Measurements from ENCODE around the gene ANKRD26.
A peak's percentile ranks its signal among the peaks of the same experiment; 100 is the strongest.

Gene ANKRD26

DNA sequence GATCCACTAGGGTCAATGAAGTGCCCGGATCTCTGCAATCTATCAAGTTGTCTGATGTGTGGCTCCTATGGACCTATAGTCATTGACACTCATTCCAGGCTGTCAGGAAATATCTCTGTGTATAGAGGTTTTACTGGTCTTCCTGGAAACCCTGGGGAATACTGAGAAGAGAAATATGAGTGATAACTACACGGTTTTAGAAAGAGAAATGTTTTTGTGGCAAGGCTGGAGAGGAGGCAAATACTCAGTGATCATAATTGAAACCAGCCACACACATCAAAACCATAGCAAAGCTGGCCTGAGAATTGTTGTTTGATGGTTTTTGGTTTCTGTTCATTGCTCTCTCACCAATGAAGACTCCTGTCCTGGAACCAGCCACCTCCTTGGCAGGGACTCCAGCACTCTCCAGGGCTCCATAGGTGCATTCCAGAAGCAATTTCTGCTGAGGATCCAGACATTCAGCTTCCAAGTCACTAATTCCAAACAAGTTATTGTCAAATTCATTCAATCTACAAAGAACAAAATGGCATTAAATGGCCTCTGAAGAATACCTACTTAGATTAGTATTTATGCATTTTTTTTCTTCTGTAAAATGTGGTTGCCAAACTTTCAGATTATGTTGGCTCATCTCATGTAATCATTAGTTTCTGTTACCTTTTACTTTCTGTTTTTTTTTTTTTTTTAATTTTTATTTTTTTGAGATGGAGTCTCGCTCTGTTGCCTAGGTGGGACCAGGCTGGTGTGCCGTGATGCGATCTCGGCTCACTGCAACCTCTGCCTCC lies 131.0 kb downstream of the ANKRD26 start:
- TF ChIP-seq, protein P1, sequence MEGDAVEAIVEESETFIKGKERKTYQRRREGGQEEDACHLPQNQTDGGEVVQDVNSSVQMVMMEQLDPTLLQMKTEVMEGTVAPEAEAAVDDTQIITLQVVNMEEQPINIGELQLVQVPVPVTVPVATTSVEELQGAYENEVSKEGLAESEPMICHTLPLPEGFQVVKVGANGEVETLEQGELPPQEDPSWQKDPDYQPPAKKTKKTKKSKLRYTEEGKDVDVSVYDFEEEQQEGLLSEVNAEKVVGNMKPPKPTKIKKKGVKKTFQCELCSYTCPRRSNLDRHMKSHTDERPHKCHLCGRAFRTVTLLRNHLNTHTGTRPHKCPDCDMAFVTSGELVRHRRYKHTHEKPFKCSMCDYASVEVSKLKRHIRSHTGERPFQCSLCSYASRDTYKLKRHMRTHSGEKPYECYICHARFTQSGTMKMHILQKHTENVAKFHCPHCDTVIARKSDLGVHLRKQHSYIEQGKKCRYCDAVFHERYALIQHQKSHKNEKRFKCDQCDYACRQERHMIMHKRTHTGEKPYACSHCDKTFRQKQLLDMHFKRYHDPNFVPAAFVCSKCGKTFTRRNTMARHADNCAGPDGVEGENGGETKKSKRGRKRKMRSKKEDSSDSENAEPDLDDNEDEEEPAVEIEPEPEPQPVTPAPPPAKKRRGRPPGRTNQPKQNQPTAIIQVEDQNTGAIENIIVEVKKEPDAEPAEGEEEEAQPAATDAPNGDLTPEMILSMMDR (IDR thresholded peaks at IDR 0.05; ENCODE audit: insufficient read depth, low read depth, low read length, missing control alignments) = no peak
- peak; percentile 83 for DNase-seq (ENCODE audit: low read depth)
- H3K4me3 ChIP-seq (ENCODE audit: low read depth, low read length) = no peak overlapping the region

DNA sequence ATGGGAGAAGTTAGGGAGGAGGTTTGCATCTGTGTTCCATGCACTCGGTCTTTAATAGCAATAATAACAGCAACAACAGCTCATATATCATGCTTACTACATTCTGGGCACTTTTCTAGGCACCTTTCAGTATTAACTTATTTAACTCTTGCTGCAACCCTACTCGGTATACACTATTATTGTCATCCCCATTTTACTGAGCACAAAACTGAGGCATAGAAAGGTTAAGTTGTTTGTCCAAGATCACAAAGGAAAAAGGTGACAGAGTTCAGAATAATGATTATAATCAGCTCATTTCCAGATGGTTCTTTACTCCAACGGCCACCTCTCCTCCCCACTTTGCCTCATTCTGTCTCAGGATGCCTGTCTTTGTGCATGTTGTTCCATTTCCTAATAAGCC lies 137.5 kb downstream of the ANKRD26 start:
- H3K4me3 ChIP-seq (ENCODE audit: low read depth, low read length) = no peak overlapping the region
- TF ChIP-seq, protein P1 (IDR thresholded peaks at IDR 0.05; ENCODE audit: insufficient read depth, low read depth, low read length, missing control alignments) = no peak
- no peak for DNase-seq (ENCODE audit: low read depth)

DNA sequence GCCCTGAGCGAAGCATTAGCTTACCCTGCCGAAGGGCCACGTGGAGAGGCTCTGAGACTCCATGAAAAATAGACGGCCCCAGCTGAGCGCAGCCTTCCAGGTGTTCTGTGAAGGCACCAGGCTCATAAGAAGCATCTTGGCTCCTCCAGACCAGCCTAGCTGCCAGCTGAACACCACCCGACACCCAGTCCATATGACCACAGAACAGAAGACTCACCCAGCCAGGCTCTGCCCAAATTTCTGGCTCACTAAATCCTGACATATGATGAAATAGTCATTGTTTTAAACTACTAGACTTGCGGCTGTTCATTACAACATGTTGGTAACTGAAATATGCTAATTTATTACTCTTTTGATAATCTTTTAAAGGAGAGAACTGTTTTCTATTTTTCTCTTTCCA lies 140.0 kb downstream of the ANKRD26 start:
- DNase-seq (ENCODE audit: low read depth) = no peak
- TF ChIP-seq, protein P1 (IDR thresholded peaks at IDR 0.05; ENCODE audit: insufficient read depth, low read depth, low read length, missing control alignments) = no peak
- H3K4me3 ChIP-seq (ENCODE audit: low read depth, low read length) = no peak overlapping the region

DNA sequence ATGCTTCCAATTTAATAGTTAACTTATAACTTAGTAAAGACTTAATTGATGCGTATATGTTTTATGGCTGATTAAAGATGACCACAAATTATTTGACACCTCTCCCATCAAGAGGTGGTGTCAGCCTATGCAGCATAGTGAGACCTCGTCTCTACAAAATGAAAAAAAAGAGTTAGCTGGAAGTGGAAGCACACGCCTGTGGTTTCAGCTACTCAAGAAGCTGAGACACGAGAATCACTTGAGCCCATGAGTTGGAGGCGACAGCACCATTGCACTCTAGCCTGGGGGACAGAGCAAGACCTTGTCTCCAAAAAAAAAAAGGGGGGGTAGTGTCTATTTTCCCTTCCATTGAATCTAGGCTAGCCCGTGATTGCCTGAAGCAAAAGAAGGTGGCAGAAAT lies 140.5 kb downstream of the ANKRD26 start:
- no peak overlapping the region for H3K4me3 ChIP-seq (ENCODE audit: low read depth, low read length)
- no peak for DNase-seq (ENCODE audit: low read depth)
- TF ChIP-seq, protein P1 (IDR thresholded peaks at IDR 0.05; ENCODE audit: insufficient read depth, low read depth, low read length, missing control alignments) = no peak
